OCI-M1 (cell line): Measurements from ENCODE around the gene CENPM.
A peak's percentile ranks its signal among the peaks of the same experiment; 100 is the strongest.

Experiments used
- DNase-seq: peaks from one replicate; lab custom pipeline; 2025; lab: John Stamatoyannopoulos, UW

Gene CENPM

DNA sequence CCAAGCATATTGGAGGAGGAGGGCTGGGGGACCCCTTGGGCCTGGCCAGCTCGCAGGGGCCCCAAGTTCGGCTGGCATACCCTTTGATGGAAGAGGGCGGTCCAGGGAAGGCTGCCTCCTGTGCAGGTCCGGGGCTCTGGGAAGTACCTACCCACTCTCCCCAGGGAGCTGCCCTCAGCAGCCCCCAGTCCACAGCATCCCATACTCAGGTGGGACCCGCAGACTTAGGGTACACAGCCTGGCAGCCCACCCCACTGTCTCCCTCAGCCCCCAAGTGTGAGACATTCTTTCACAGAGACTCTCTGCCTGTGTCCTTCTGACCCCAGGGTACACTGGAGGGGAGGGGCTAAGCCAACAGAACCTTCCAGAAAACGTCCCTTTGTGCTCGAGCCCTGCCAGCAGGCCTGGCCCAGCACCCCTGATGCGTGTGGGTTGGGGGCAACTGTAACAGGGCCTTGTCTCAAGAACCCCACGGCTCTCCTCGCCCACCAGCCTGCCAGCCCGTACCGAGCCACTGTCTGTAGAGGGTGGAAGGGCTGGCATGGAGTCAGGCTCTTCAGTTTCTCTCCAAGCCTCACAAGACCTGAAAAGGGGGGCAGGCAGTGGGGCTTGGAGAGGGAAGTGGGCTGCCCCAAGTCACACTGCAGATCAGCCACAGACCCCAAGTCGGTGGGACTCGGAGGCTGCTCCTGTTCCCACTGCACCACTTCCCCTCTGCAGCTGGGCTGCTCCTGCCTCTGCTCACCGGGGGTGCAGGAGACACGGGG is 13.4 kb downstream of the CENPM start:
- DNase-seq = no peak

DNA sequence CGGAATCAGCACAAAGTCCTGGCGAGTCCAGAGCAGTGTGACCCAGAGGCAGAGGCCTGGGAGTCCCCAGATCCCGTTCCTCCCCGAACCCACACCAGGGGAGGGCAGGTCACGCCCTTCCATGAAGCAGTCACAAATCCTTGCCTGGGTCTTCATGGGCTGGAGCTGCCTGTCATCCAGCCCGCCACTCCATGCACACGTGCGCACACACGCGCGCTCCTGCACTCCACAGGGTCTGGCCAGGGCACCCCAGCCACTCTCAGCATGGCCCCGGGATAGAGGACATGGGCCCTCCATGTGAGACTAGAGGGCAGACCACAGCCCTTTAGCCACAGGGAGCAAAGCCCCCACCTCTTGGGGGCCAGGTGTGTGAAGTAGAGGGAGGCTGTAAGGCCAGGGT is 14.6 kb downstream of the CENPM start:
- no peak for DNase-seq

GRCh38 chr22:41931701-41932269 is 15.2 kb downstream of the CENPM start:
- no peak for DNase-seq

- no peak for DNase-seq
Observed at GRCh38 chr22:41929418-41929810, 17.5 kb downstream of the CENPM start.

- no peak for DNase-seq
Observed at GRCh38 chr22:41928593-41929417, 18.1 kb downstream of the CENPM start.

- no peak for DNase-seq
Observed at GRCh38 chr22:41927813-41928212, 19.1 kb downstream of the CENPM start.

- peak; percentile 64 for DNase-seq
Observed at GRCh38 chr22:41925783-41926460, 21.0 kb downstream of the CENPM start.

DNA sequence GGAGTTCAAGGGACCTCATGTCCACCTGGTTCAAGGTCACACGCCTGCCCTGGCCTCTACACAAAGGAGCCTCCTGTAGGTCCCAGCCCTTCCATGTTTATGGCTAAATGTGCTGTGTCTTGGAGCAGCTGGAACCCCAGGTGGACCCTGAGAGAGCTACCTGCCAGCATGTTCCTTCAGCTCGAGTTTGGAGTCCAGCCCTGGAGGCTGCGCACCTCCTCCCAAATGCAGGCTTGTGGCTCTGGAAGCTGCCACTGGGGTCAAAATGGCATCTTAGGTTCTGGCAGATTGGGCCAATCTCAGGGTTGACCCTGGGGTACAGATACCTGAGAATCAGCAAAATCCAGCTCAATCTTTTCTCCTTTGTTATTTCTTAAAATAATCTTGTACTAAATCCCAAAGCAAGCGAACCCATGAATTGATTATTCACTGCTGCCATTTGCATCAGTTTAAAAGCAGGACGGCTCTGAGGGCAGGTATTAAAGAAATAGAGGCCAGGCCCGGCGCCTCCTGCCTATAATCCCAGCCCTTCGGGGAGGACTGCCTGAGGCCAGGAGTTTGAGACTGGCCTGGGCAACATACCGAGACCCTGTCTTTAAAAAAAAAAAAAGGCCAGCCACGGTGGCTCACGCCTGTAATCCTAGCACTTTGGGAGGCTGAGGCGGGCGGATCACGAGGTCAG is 23.2 kb downstream of the CENPM start:
- no peak for DNase-seq

DNA sequence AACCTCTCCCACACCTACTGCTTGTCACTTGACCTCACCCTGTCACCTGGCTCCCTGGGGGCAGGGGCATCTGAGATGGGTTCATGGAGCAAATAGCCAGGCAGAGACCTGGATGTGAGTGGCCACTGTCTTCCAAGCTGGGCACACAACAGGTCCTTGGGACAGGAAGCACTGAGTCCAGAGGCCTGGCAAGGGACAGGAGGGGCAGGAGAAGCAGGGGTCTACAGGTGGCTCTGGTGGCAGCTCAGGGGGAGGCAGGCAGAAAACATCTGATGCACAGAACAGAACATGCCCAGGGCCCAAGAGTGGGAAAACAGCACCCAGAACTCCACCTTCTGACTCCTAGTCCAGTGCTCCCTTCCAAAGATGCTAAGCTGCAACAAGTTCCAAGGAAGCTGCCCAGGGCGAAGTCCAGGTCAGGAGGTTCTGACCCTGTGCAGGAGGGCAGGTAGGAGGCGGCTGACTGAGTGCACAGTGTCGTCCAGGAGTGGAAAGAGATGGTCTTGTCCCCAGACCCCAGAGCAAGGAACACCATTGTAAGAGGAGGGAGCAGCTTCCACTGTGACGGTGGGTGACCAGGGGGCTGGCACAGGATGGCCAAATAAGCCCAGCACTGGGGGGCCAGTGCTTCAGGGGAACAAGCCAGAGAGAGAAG is 23.9 kb downstream of the CENPM start:
- no peak for DNase-seq

DNA sequence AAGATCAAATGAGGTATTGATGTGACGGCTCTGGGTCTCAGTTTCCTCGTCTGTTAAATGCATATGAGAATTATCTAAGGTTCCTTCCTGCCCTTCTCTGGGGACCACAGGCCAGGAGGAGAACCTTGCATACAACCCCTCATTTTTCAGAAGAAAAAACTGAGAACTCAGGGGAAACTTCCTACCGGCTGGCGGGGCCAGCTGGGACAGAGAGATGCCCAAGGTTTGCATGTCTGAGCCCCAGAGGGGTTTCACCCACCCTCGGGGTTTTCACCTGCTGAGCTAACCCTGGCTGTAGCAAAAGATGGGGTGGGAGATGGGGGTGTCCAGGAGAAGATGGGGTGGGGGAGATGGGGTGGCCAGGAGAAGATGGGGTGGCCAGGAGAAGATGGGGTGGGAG is 24.6 kb downstream of the CENPM start:
- no peak for DNase-seq

DNA sequence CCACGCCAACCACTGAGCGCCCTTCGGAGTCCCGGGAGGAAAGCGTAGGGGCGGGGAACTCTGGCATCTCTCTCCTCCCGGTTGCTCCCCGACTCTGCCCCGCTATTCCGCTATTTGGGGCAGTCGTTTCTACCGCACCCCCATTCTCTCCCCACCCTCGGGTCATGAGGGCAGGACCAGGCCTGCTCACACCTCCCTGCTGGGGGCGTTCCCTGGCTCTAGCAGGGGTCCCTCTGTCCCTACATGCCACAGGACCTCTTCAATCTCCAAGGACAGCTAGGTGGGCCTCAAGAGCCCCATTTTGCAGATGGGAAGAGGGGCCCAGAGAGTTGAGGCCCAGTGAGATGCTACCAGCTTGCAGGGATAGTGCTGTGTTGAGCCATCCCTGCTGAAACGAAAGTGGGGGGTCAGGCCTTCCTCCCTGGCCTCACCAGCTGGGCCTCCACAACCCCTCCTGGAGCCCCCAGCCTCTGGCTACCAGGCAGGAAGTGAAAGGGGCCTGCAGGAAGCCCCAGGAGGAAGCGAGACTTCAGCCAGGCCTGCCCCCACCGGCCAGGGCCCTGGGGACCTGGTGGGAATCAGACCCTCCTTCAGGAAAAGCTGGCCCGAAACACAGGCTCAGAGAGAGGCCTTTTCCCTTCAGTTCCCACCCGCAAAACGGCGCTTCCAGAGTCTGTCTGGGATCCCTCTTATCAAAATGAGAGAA is 26.5 kb downstream of the CENPM start:
- no peak for DNase-seq

DNA sequence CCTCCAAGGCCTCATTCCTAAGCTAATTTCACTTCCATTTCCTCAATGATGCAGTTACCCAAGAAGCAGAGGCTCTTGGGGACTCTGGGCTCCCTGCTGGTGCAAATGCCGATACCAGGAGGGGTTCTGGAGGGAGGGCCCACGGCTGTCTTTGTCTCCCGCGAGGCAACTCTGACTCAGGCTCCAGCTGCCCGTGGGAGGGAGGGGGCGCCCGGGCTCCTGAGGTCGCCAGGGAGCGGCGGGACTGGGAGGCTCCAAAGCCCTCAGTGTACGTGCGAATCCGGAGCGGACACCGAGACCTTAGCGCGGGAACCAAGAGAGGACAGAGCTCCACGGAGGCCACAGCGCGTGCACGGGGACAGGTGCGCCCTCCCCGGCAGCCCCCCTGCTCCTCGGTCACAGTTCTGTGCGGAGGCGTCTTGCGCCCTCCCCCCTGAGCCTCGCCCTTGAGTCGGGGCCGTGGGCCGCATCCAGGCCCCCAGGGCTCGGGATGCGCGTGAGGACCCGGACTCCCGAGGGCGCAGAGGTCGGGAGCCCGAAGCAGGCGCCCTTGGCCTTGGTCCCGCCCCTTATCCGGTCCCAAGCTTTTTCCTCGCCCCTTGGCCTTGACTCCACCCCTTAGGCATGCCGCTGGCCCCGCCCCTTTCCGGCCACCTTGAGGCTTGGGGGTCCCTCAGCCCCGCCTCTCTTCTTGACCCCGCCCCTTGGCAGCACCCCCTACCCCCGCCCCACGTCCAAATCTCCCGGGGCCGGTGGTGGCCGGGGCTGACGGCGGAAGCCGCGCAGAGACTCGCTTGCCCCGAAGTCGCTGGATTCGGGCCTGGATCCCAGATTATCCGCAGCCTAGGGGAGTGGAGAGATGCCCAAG is 27.4 kb downstream of the CENPM start:
- no peak for DNase-seq

GRCh38 chr22:41917903-41918791 is 28.8 kb downstream of the CENPM start:
- DNase-seq = peak; percentile 70

DNA sequence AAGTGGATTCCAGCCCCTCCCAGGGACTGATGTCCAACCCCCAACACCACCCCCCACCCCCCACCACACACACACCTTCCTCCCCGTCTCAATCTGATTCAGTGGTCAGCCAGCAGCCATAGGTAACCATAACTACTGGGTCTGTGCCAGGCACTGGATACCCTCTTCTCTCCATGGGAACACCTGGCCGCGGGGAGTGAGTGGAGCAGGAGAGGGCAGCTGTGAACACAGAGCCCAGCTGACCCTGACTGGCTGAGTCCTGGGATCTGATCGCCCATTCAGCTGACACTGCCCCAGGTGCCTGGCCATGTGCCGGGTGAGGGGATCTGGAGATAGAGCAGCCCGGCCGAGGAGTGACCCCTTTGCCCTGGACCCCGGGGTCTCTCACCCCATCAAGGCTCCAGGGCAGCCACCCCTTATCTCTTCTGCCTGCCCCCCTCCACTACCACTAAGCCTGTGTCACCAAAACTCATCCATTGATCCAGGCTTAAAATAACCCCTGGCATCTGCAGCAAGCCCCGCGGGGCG is 29.5 kb downstream of the CENPM start:
- no peak for DNase-seq

GRCh38 chr22:41916745-41917358 is 30.1 kb downstream of the CENPM start:
- DNase-seq = no peak

DNA sequence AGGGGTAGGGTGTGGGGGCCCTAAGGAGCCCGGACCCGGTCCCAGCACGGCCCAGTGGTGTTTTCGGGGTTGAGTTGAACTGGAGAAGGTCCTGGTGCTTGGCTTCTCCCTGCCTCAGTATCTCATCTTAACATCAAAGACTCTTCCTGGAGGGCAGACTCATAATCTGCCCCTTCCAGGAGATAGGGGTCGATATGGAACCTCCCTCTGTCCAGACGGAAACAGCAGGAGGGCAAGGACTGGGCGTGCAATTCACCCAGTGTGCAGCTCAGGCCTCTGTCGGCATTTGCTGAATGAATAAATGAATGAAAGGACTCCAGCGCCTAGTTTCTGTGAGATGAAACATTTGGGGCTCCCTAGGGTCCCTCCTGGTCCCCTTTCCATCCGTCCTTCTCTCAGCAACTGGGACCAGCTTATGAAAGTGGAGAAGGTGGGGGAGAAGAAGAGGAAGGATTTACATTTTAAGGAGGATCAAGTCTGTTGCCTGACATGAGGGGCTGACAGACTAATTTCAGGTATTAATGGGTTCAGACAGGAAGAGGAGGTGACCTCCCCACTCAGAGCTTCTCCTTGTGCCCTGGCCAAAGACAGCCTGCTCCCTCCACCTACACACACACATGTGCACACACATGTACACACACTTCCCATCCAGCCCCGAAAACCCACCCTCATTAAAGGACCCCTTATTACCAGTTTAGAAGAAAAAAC is 31.0 kb downstream of the CENPM start:
- DNase-seq = no peak

- DNase-seq = no peak
Observed at GRCh38 chr22:41915035-41915785, 31.7 kb downstream of the CENPM start, which contains the start of gene SHISA8. Gene SHISA8, minus strand, starts transcription at chr22:41915074. Its CDS starts 407 bp downstream, at chr22:41914667.
